HT1080 (cell line): ENCODE data around the gene LIMS4. TPM values are rescaled to one million over a fixed set of nuclear protein-coding genes. Genes with fewer than 3 reads are reported as not detected.

Experiments
- small RNA-seq: library from RNA; depleted of rRNA; stranded (forward); fragments of <200 nt; gene quantifications from one replicate; pipeline ENCODE3, GENCODE V24; 2014
- total RNA-seq: library from RNA; depleted of rRNA; stranded (reverse); fragments of >200 nt; shearing (Covaris generic); gene quantifications from 2 replicates; pipeline ENCODE4 v1.2.3, GENCODE V29; 2014; rRNA removed

Gene LIMS4
- total RNA-seq, 1 experiment from 2014 or later: 0.18 TPM

Small RNA genes within 50 kb of the gene (small RNA-seq; reads per million reads assigned to genes)
- not detected for gene AC108938.1

Other genes starting within 250 kb of the LIMS4 start
- gene RGPD6, start 104.4 kb upstream of the LIMS4 start, total RNA-seq: 9.8 and 14.7 TPM in 2 replicates
- gene BUB1, start 205.2 kb upstream of the LIMS4 start, total RNA-seq: 75.4 and 89.2 TPM in 2 replicates